HepG2 (cell line): ENCODE measurements around the gene CCDC93. TPM values are rescaled to one million over a fixed set of nuclear protein-coding genes. Genes with fewer than 3 reads are reported as not detected.
A peak's percentile ranks its signal among the peaks of the same experiment; 100 is the strongest.

Source experiments
- EZH2 ChIP-seq: conservative IDR thresholded peaks from 2 replicates; pipeline ENCODE4 v1.6.1; 2012; ENCODE audit warnings: mild to moderate bottlenecking, low read depth, low read length, moderate library complexity
- GATA4 ChIP-seq: sonication (generic); IDR thresholded peaks from 2 replicates; pipeline ENCODE4 v1.6.1; 2016; ENCODE audit warnings: antibody characterized with exemption, low read depth, borderline replicate concordance
- MED1 ChIP-seq: sonication (generic); formaldehyde crosslinking; IDR thresholded peaks from 2 replicates; pipeline ENCODE4 v1.4.0; 2020; ENCODE audit warnings: missing genetic modification reagents
- PRPF4 ChIP-seq: fragments of 200-400 bp; formaldehyde crosslinking; IDR thresholded peaks from 2 replicates; pipeline ENCODE4 v1.6.1; 2016; ENCODE audit warnings: low read length, low read depth; ENCODE audit not compliant: poor library complexity, severe bottlenecking
- SALL2 ChIP-seq: sonication (generic); formaldehyde crosslinking; IDR thresholded peaks from 2 replicates; pipeline ENCODE4 v1.8.1; 2023; ENCODE audit warnings: mild to moderate bottlenecking, missing genetic modification reagents, inconsistent platforms
- SNAI1 ChIP-seq: sonication (generic); formaldehyde crosslinking; IDR thresholded peaks from 2 replicates; pipeline ENCODE4 v1.5.0; 2020; ENCODE audit warnings: mild to moderate bottlenecking, missing genetic modification reagents, borderline replicate concordance
- SRSF4 ChIP-seq: fragments of 200-400 bp; formaldehyde crosslinking; IDR thresholded peaks from one replicate; pipeline ENCODE4 v1.6.1; 2018; ENCODE audit warnings: mild to moderate bottlenecking, low read depth, low read length, moderate library complexity; ENCODE audit not compliant: poor library complexity, severe bottlenecking
- ZBTB7A ChIP-seq: sonication (generic); formaldehyde crosslinking; IDR thresholded peaks from 2 replicates; pipeline ENCODE4 v1.8.0; 2022; ENCODE audit warnings: mild to moderate bottlenecking, missing genetic modification reagents
- ZBTB8A ChIP-seq: sonication (generic); formaldehyde crosslinking; IDR thresholded peaks from 2 replicates; pipeline ENCODE4 v1.4.0; 2020; ENCODE audit warnings: mild to moderate bottlenecking, low read depth, missing genetic modification reagents, borderline replicate concordance
- ZNF263 ChIP-seq: sonication (generic); formaldehyde crosslinking; IDR thresholded peaks from 2 replicates; pipeline ENCODE4 v1.4.0; 2020; ENCODE audit warnings: missing genetic modification reagents
- ZNF326 ChIP-seq: sonication (generic); formaldehyde crosslinking; IDR thresholded peaks from 2 replicates; pipeline ENCODE4 v1.4.0; 2020; ENCODE audit warnings: missing genetic modification reagents, borderline replicate concordance
- ZNF678 ChIP-seq: sonication (generic); formaldehyde crosslinking; IDR thresholded peaks from 2 replicates; pipeline ENCODE4 v1.4.0; 2020; ENCODE audit warnings: mild to moderate bottlenecking, missing genetic modification reagents
- polyA plus RNA-seq, 8 experiments: library from polyadenylated mRNA; depleted of rRNA in 3 of 8; stranded (reverse) in 7 of 8; unstranded in 1 of 8; fragments of >200 nt; fragmentation: Illumina TruSeq in 4 of 8; extraction: Trizol in 4 of 8; gene quantifications; 2 replicates each; pipeline versions ENCODE4 v1.2.1 to v1.2.3, GENCODE V29; 2011 to 2016; ENCODE audit warnings: low read depth in 4 of 8, missing spikeins in 1 of 8, mixed read lengths in 1 of 8; ENCODE audit not compliant: insufficient read depth in 1 of 8
- total RNA-seq, 5 experiments: library from RNA; depleted of rRNA; stranded (reverse); fragments of >200 nt; fragmentation: Illumina TruSeq; extraction: Trizol; gene quantifications; 2 replicates each; pipeline ENCODE4 v1.2.3, GENCODE V29; 2016; ENCODE audit warnings: low read depth in 1 of 5
- TF ChIP-seq, protein P1 (sequence below): sonication (generic); formaldehyde crosslinking; IDR thresholded peaks from 2 replicates; pipeline ENCODE4 v1.4.0; 2020; ENCODE audit warnings: mild to moderate bottlenecking, missing genetic modification reagents
- TF ChIP-seq, protein P2 (sequence below): sonication (generic); formaldehyde crosslinking; IDR thresholded peaks from one replicate; pipeline ENCODE4 v1.5.1; 2020; ENCODE audit warnings: mild to moderate bottlenecking, missing genetic modification reagents; ENCODE audit errors: not compliant biosample characterization
- TF ChIP-seq, protein P3 (sequence below): sonication (generic); formaldehyde crosslinking; IDR thresholded peaks from 2 replicates; pipeline ENCODE4 v1.8.0; 2022; ENCODE audit warnings: missing genetic modification reagents, mild to moderate bottlenecking, inconsistent platforms, borderline replicate concordance

The CCDC93 gene
- total and polyA plus RNA-seq, 2 of the 13 experiments (the other 11 are each of a cell fraction or from before 2014, with no cell fraction given) = 37.2 to 53.2 TPM

DNA sequence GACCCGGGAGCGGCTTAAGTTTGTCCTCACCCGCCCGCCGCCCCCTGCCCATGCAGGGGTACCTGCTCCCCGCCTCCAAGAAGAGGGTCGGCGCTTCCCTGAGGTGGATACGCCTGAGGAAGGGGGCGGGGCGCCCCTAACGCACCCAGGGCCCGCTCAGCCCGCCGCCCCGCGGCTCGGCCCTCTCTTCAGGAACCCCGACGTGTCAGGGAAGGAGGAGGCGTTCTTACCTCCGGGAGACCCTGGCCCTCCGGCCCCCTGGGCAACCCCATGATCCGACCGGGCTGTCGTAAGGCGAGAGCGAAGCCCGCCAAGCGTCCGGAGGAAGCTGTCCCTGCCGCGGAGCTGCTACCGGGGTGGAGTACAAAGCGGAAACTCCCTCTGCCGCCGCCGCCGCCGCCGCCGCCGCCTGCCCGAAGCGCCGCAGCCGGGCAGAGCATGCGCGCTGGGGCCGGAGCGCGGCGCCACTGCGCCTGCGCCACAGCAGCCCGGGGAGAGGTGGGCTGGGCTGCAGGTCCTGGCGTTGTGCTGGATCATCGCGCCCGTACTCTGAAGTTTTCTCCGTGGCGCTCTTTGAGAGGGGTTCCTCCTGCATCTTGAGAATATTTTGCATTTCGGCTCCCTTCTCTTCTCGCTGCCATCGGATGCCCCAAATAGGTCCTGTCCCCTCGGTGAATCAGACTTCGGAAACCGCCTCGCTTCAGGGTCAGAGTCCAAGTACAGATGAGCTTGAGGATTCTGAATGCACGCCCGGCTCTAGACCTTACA is at the start of gene CCDC93 (continued):
- TF ChIP-seq ZBTB7A (CRISPR knock-in tag) (peak; percentile 32; the same call in 1 of the 2 replicates), SNAI1 (peak; percentile 83; the same call in 1 of the 2 replicates), PRPF4 (no peak), SALL2 (peak; percentile 63; the same call in 1 of the 2 replicates), ZNF326 (CRISPR knock-in tag) (no peak), GATA4 (peak; percentile 59; the same call in 1 of the 2 replicates), SRSF4 (no peak), ZNF263 (CRISPR knock-in tag) (0 out of 2 replicates have a peak, but pooled peaks have one; percentile 5), ZNF678 (0 out of 2 replicates have a peak, but pooled peaks have one; percentile 85), ZBTB8A (peak; percentile 77; the same call in 1 of the 2 replicates), MED1 (CRISPR knock-in tag) (peak; percentile 45), EZH2 (no peak)
- TF ChIP-seq, protein P1, sequence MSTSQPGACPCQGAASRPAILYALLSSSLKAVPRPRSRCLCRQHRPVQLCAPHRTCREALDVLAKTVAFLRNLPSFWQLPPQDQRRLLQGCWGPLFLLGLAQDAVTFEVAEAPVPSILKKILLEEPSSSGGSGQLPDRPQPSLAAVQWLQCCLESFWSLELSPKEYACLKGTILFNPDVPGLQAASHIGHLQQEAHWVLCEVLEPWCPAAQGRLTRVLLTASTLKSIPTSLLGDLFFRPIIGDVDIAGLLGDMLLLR = peak; percentile 18; the same call in 1 of the 2 replicates
- TF ChIP-seq, protein P2, sequence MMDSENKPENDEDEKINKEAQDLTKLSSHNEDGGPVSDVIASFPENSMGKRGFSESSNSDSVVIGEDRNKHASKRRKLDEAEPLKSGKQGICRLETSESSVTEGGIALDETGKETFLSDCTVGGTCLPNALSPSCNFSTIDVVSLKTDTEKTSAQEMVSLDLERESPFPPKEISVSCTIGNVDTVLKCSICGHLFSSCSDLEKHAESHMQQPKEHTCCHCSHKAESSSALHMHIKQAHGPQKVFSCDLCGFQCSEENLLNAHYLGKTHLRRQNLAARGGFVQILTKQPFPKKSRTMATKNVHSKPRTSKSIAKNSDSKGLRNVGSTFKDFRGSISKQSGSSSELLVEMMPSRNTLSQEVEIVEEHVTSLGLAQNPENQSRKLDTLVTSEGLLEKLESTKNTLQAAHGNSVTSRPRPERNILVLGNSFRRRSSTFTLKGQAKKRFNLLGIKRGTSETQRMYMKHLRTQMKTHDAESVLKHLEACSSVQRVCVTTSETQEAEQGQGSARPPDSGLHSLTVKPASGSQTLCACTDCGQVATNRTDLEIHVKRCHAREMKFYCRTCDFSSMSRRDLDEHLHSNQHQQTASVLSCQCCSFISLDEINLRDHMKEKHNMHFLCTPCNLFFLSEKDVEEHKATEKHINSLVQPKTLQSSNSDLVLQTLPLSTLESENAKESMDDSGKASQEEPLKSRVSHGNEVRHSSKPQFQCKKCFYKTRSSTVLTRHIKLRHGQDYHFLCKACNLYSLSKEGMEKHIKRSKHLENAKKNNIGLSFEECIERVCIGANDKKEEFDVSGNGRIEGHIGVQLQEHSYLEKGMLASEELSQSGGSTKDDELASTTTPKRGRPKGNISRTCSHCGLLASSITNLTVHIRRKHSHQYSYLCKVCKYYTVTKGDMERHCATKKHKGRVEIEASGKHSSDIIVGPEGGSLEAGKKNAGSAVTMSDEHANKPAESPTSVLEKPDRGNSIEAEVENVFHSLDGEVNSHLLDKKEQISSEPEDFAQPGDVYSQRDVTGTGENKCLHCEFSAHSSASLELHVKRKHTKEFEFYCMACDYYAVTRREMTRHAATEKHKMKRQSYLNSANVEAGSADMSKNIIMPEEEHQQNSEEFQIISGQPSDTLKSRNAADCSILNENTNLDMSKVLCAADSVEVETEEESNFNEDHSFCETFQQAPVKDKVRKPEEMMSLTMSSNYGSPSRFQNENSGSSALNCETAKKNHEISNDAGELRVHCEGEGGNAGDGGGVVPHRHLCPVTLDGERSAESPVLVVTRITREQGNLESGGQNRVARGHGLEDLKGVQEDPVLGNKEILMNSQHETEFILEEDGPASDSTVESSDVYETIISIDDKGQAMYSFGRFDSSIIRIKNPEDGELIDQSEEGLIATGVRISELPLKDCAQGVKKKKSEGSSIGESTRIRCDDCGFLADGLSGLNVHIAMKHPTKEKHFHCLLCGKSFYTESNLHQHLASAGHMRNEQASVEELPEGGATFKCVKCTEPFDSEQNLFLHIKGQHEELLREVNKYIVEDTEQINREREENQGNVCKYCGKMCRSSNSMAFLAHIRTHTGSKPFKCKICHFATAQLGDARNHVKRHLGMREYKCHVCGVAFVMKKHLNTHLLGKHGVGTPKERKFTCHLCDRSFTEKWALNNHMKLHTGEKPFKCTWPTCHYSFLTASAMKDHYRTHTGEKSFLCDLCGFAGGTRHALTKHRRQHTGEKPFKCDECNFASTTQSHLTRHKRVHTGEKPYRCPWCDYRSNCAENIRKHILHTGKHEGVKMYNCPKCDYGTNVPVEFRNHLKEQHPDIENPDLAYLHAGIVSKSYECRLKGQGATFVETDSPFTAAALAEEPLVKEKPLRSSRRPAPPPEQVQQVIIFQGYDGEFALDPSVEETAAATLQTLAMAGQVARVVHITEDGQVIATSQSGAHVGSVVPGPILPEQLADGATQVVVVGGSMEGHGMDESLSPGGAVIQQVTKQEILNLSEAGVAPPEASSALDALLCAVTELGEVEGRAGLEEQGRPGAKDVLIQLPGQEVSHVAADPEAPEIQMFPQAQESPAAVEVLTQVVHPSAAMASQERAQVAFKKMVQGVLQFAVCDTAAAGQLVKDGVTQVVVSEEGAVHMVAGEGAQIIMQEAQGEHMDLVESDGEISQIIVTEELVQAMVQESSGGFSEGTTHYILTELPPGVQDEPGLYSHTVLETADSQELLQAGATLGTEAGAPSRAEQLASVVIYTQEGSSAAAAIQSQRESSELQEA (CRISPR knock-in tag) = peak; percentile 12
- TF ChIP-seq, protein P3, sequence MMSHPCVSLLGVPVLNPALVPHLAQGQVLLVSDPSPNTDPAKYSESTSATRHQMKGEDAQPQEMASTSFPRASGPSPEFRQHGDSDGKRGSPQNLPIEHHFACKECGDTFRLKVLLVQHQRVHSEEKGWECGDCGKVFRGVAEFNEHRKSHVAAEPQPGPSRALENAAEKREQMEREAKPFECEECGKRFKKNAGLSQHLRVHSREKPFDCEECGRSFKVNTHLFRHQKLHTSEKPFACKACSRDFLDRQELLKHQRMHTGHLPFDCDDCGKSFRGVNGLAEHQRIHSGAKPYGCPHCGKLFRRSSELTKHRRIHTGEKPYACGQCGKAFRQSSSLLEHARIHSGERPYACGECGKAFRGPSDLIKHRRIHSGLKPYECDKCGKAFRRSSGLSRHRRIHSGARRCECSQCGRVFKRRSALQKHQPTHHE (CRISPR knock-in tag) = peak; percentile 85; the same call in 1 of the 2 replicates
